Brain microvascular endothelial cell (primary cell): ENCODE data around the gene CNMD.
"Not testable (repeated sequence)": the region's sequence is repeated elsewhere in the genome, so short reads cannot be mapped to it uniquely, and the experiment has no call there.

Experiments
- DNase-seq: peaks from one replicate; pipeline ENCODE4 v3.0.0-alpha.2; 2020
- H3K27ac ChIP-seq: fragments of 250-450 bp; sonication (Bioruptor Pico); 2 replicates; pipeline ENCODE4 v1.5.1; 2020; ENCODE audit warnings: mild to moderate bottlenecking, moderate library complexity
- H3K27me3 ChIP-seq: fragments of 250-450 bp; sonication (Bioruptor Pico); replicated peaks from 2 replicates; pipeline ENCODE4 v1.5.1; 2020; ENCODE audit warnings: mild to moderate bottlenecking
- H3K36me3 ChIP-seq: fragments of 250-450 bp; sonication (Bioruptor Pico); replicated peaks from 2 replicates; pipeline ENCODE4 v1.5.1; 2020; ENCODE audit warnings: mild to moderate bottlenecking
- H3K4me3 ChIP-seq: 2 replicates; pipeline ENCODE4 v1.5.1; 2011; ENCODE audit warnings: low read depth, mild to moderate bottlenecking, control low read depth, low read length, moderate library complexity
- in situ Hi-C: cut with HindIII; loops from 2 replicates; pipeline ENCODE4 v1.10.0; 2017; ENCODE audit warnings: low sequenced_read_pairs, low pct_ligation_motif_present
- TF ChIP-seq, protein P1 (sequence below): IDR thresholded peaks from 2 replicates; pipeline ENCODE4 v1.5.1; 2011; ENCODE audit warnings: low read depth, mild to moderate bottlenecking, moderate library complexity, low read length, control low read depth, inconsistent platforms; ENCODE audit errors: missing control alignments

Gene CNMD

DNA sequence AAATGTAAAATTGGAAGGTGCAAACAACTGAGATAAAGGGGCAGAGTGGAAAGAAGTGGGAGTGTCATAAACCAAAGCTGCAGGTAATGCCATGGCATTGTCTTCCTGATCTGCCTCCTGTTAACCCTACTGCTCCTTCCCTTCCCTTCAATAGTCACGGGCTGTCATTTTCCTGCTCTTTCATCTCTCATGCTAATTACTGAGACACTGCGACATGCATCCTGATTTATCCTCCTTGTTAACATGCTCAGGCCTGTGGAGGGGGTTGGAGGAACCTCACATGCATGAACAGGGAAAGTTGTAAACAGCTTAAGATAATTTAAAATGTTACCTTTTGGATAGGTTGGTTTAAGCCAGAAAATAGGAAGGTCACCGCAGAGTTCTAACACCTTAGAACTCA is 27.2 kb downstream of the CNMD start:
- DNase-seq, result no peak
- no peaks in the 10 kb centered on the region for H3K27me3 ChIP-seq
- TF ChIP-seq, protein P1, sequence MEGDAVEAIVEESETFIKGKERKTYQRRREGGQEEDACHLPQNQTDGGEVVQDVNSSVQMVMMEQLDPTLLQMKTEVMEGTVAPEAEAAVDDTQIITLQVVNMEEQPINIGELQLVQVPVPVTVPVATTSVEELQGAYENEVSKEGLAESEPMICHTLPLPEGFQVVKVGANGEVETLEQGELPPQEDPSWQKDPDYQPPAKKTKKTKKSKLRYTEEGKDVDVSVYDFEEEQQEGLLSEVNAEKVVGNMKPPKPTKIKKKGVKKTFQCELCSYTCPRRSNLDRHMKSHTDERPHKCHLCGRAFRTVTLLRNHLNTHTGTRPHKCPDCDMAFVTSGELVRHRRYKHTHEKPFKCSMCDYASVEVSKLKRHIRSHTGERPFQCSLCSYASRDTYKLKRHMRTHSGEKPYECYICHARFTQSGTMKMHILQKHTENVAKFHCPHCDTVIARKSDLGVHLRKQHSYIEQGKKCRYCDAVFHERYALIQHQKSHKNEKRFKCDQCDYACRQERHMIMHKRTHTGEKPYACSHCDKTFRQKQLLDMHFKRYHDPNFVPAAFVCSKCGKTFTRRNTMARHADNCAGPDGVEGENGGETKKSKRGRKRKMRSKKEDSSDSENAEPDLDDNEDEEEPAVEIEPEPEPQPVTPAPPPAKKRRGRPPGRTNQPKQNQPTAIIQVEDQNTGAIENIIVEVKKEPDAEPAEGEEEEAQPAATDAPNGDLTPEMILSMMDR, result no peak
- H3K36me3 ChIP-seq, result no peaks in the 10 kb centered on the region
- H3K4me3 ChIP-seq, result no peak overlapping the region
- in situ Hi-C loops, result no loop called here
- H3K27ac ChIP-seq, result no peak overlapping the region

DNA sequence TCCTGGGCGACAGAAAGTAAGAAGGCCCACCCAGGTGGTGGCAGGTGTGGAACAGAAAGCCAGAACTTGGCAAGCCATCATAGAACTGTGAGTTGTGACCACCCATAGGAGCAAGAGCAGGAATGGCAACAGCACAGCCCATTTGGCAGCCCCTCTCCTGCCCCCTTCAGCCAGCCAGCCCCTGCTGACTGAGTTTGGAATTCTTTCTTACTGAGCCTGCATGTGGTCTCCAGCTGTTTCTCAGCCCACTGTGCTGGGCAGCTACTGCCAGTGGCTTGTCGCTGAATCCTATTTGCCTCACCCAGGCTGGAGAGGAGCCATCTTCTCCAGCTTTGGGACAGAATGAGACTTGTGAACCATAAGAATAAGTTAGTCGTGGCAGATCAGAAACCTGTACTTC is 28.3 kb downstream of the CNMD start:
- DNase-seq, result no peak
- in situ Hi-C loops, result no loop called here

DNA sequence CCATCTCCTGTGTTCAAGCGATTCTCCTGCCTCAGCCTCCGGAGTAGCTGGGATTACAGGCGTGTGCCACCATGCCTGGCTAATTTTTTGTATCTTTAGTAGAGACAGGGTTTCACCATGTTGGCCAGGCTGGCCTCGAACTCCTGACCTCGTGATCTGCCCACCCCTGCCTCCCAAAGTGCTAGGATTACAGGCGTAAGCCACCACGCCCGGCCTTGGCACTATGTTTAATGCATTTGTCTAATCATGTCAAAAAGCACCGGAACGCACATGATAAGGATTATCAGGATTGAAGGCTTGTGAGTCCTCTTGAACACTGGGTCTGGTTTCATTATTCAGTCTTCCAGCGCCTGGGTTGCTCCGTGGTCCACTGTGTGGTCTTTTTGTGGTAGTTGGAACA is 31.4 kb downstream of the CNMD start:
- H3K36me3 ChIP-seq, H3K27me3 ChIP-seq, in situ Hi-C loops, H3K4me3 ChIP-seq, DNase-seq, H3K27ac ChIP-seq: not testable (repeated sequence)

More for the DNA sequence above, 28.3 kb downstream of the CNMD start:
- H3K27me3 ChIP-seq, result no peaks in the 10 kb centered on the region
- TF ChIP-seq, protein P1, result no peak
- no peaks in the 10 kb centered on the region for H3K36me3 ChIP-seq
- no peak overlapping the region for H3K27ac ChIP-seq
- H3K4me3 ChIP-seq, result no peak overlapping the region

DNA sequence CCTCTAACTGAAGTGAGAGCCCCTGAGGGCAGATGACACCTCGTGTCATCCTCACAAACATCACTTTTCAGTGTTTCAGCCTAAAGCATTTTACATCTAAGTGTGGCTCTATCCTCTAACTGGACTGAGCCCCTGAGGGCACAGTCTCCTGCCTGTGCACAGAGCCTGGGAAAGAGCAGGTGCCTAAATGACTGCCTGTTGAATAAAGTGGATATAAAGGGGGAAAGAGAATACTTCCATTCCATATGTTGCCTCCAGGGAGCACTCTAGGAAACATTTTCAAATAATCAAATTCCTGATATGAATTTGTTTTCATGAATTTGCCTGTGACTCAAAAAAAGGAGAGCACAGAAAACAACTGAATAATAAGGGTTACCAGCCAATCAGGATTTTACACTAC is 32.2 kb downstream of the CNMD start:
- in situ Hi-C loops, result no loop called here

DNA sequence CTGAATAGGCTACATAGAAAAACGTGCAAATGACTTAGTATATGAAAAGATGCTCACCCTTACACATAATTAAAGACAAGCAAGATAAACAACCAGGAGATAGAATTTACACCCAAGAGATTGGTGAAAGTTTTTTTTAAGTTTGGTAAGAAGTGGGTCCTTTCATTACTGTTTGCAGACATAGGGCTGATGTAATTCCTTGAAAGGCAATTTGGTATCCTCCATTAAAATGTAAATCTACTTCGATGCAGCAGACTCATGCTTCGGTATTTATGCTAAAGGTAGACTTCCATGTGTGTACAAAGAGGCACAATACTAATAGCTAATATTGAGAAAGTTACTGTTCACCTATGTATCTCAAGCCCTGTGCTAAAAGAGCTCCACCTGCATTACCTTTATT is 33.5 kb downstream of the CNMD start:
- no peak for DNase-seq
- Histone ChIP-seq H3K36me3 (no peaks in the 10 kb centered on the region), H3K27me3 (no peaks in the 10 kb centered on the region), H3K27ac (no peak overlapping the region), H3K4me3 (no peak overlapping the region)
- in situ Hi-C loops, result no loop called here
- TF ChIP-seq, protein P1, result no peak

More for the DNA sequence above, 32.2 kb downstream of the CNMD start:
- Histone ChIP-seq H3K36me3 (no peaks in the 10 kb centered on the region), H3K27ac (no peak overlapping the region), H3K4me3 (no peak overlapping the region), H3K27me3 (no peaks in the 10 kb centered on the region)
- TF ChIP-seq, protein P1, result no peak
- DNase-seq, result no peak

DNA sequence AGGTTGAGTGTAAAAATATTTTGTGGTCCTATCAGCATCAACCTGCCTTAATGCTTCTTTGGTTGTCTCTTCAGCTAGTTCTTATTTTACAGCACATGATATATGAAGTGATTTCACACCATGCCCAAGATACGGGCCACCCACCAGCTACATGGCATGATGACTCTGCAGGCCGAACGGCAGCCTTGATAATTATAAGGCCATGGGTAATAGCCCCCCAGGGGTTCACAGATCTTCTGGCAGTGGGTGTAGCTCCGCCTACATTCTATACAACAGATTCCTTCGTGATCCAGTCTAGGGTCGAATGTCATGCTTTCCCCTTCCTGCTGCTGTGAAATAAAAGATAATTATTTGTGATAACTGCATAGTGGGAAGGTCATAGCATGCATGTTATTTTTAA is 36.1 kb downstream of the CNMD start:
- no peaks in the 10 kb centered on the region for H3K36me3 ChIP-seq
- no peak overlapping the region for H3K27ac ChIP-seq
- DNase-seq, result no peak
- no peak overlapping the region for H3K4me3 ChIP-seq
- in situ Hi-C loops, result no loop called here
- H3K27me3 ChIP-seq, result no peaks in the 10 kb centered on the region
- TF ChIP-seq, protein P1, result no peak
